Measurements from ENCODE around the gene NKX1-2. TPM values are rescaled to one million over a fixed set of nuclear protein-coding genes. Genes with fewer than 3 reads are reported as not detected.

NKX1-2 gene
- total RNA-seq, 1 experiment from 2014 or later, result 3.4 TPM

GRCh38 chr10:124468624-124469023, 18.8 kb upstream of the NKX1-2 start:
- no peak overlapping the region for H2AFZ ChIP-seq (ENCODE audit: low read depth, low read length, poor library complexity, severe bottlenecking)
- H3K9me3 ChIP-seq (ENCODE audit: control insufficient read depth in 1 of 2, insufficient read depth in 1 of 2, low read depth in 1 of 2, low read length in 2 of 2), result no peaks in the 10 kb centered on the region
- intact Hi-C loops (cut with micrococcal nuclease), result no loop called here
- no peaks in the 10 kb centered on the region for H3K27me3 ChIP-seq (ENCODE audit: insufficient read depth, low read length)
- ChIA-PET CTCF (no interaction called here), POLR2A (interaction anchor here (0.6 kb wide), 1 partner anchor 69 kb away, joined by 3 read pairs; no protein-coding TSS in a partner anchor), RAD21 (ENCODE audit: low non-redundant PET in 1 of 2, low total read pairs in 2 of 2, uncharacterized antibody in 2 of 2, unreplicated experiment in 2 of 2) (no interaction called here)
- no peak overlapping the region for H3K27ac ChIP-seq (ENCODE audit: low read depth, low read length)
- peaks cover 5% of the 10 kb centered on the region; the same call in 1 of the 2 replicates for H3K79me2 ChIP-seq (ENCODE audit: insufficient read depth, low read length)
- H3K9ac ChIP-seq (ENCODE audit: low read length), result no peak overlapping the region
- H3K4me1 ChIP-seq (ENCODE audit: control insufficient read depth in 1 of 2, insufficient read depth in 2 of 2, low read length in 2 of 2), result peaks cover 3 to 20% of the 10 kb centered on the region in 2 experiments; a peak in 2 of 4 replicates
- no TSS peak for BruUV-seq (replicated peaks)
- H4K20me1 ChIP-seq (ENCODE audit: insufficient read depth), result no peaks in the 10 kb centered on the region
- no peaks in the 10 kb centered on the region for H3K9me2 ChIP-seq (ENCODE audit: insufficient read depth)
- no peak for DNase-seq (ENCODE audit: low read depth, low spot score)
- no peaks in the 10 kb centered on the region for H3K36me3 ChIP-seq (ENCODE audit: control insufficient read depth in 1 of 2, insufficient read depth in 2 of 2, low read length in 2 of 2)
- no peak for ATAC-seq
- no peak overlapping the region for H3K4me2 ChIP-seq (ENCODE audit: low read length)
- TF ChIP-seq RAD21 (IDR thresholded peaks at IDR 0.05; ENCODE audit: low read depth), result no peak
- TF ChIP-seq JUND (IDR thresholded peaks at IDR 0.05), result no peak
- no peak for TF ChIP-seq POLR2A (IDR thresholded peaks at IDR 0.05; ENCODE audit: borderline replicate concordance, extremely low read depth, insufficient read depth, insufficient read length)
- no peak for TF ChIP-seq ATF3 (IDR thresholded peaks at IDR 0.05)
- no peak for TF ChIP-seq SRF (IDR thresholded peaks at IDR 0.05; ENCODE audit: low read depth)
- H3K4me3 ChIP-seq (replicated peaks in 1 of 2; ENCODE audit: low read depth in 1 of 2, low read length in 2 of 2), result no peak overlapping the region

- no peak overlapping the region for H3K9ac ChIP-seq (ENCODE audit: low read length)
- H3K9me3 ChIP-seq (ENCODE audit: control insufficient read depth in 1 of 2, insufficient read depth in 1 of 2, low read depth in 1 of 2, low read length in 2 of 2), result no peaks in the 10 kb centered on the region
- H3K79me2 ChIP-seq (ENCODE audit: insufficient read depth, low read length), result peaks cover 5% of the 10 kb centered on the region; the same call in 1 of the 2 replicates
- no peak for DNase-seq (ENCODE audit: low read depth, low spot score)
- no peaks in the 10 kb centered on the region for H4K20me1 ChIP-seq (ENCODE audit: insufficient read depth)
- no peak overlapping the region for H2AFZ ChIP-seq (ENCODE audit: low read depth, low read length, poor library complexity, severe bottlenecking)
- no peak overlapping the region for H3K4me2 ChIP-seq (ENCODE audit: low read length)
- H3K4me1 ChIP-seq (ENCODE audit: control insufficient read depth in 1 of 2, insufficient read depth in 2 of 2, low read length in 2 of 2), result peaks cover 0 to 16% of the 10 kb centered on the region in 2 experiments; a peak in 2 of 4 replicates
- no peaks in the 10 kb centered on the region for H3K27me3 ChIP-seq (ENCODE audit: insufficient read depth, low read length)
- intact Hi-C loops (cut with micrococcal nuclease), result no loop called here
- no peak overlapping the region for H3K4me3 ChIP-seq (replicated peaks in 1 of 2; ENCODE audit: low read depth in 1 of 2, low read length in 2 of 2)
- CTCF ChIA-PET, result no interaction called here
- BruUV-seq (replicated peaks), result no TSS peak
- H3K36me3 ChIP-seq (ENCODE audit: control insufficient read depth in 1 of 2, insufficient read depth in 2 of 2, low read length in 2 of 2), result no peaks in the 10 kb centered on the region
- no peak for TF ChIP-seq SP1 (IDR thresholded peaks at IDR 0.05; ENCODE audit: low read depth)
- TF ChIP-seq ZNF274 (IDR thresholded peaks at IDR 0.05; ENCODE audit: low read depth, low read length), result no peak
- TF ChIP-seq SRF (IDR thresholded peaks at IDR 0.05; ENCODE audit: low read depth), result no peak
- TF ChIP-seq POLR2A (IDR thresholded peaks at IDR 0.05; ENCODE audit: borderline replicate concordance, extremely low read depth, insufficient read depth, insufficient read length), result no peak
- TF ChIP-seq SIN3A (IDR thresholded peaks at IDR 0.05; ENCODE audit: low read depth), result no peak
- TF ChIP-seq ZBTB33 (IDR thresholded peaks at IDR 0.05; ENCODE audit: extremely low read depth, insufficient replicate concordance, low read length), result no peak
- no peak for TF ChIP-seq CEBPB (IDR thresholded peaks at IDR 0.05; ENCODE audit: low read depth)
- H3K9me2 ChIP-seq (ENCODE audit: insufficient read depth), result no peaks in the 10 kb centered on the region
- no peak overlapping the region for H3K27ac ChIP-seq (ENCODE audit: low read depth, low read length)
- ATAC-seq, result no peak
- RAD21 ChIA-PET (ENCODE audit: low non-redundant PET in 1 of 2, low total read pairs in 2 of 2, uncharacterized antibody in 2 of 2, unreplicated experiment in 2 of 2), result no interaction called here
- POLR2A ChIA-PET, result no interaction called here
Observed at GRCh38 chr10:124467165-124467564, 17.3 kb upstream of the NKX1-2 start.
